SU-DHL-6 (cell line): ENCODE data around the gene ATN1.

Source experiments
- EZH2phosphoT487 ChIP-seq: fragments of 200-600 bp; sonication (generic), shearing (Covaris generic); conservative IDR thresholded peaks from 2 replicates; pipeline ENCODE4 v1.6.1; 2018; ENCODE audit warnings: mild to moderate bottlenecking, antibody characterized with exemption, low read length, moderate library complexity, mixed read lengths
- TF ChIP-seq, protein P1 (sequence below): fragments of 200-600 bp; sonication (generic); IDR thresholded peaks from one replicate; pipeline ENCODE4 v1.5.1; 2017; ENCODE audit warnings: antibody characterized with exemption, mild to moderate bottlenecking, low read length, moderate library complexity; ENCODE audit not compliant: insufficient read depth, poor library complexity, severe bottlenecking

DNA sequence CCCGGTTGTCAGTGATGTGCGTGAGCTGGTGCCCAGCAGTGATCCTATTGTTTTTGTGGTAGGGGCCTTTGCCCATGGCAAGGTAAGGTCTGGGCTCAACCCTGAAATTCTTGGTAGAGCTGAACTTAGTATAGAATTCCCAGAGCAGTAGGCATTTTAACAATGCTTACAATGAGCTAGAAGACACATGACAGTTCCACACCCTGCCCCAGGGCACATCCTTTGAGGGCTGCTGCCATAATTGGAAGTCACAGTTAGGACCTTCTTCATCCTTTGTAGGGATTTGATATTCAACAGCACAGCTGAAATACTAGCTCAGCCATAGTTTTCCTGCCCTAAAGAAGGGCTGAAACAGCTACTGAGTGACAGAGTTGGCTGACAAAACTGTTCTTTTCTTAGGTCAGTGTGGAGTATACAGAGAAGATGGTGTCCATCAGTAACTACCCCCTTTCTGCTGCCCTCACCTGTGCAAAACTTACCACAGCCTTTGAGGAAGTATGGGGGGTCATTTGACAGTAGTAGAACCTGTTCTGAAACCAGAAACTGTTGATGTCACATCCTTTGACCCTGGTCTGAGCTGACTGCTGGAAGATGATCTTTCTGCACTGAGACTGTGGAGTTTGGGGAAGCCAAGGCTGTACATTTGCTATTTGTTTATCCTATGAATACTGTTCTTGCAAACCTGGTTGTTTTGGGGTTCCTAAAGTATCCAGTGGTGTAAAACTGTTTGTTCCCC lies 47.7 kb downstream of the ATN1 start:
- TF ChIP-seq, protein P1, sequence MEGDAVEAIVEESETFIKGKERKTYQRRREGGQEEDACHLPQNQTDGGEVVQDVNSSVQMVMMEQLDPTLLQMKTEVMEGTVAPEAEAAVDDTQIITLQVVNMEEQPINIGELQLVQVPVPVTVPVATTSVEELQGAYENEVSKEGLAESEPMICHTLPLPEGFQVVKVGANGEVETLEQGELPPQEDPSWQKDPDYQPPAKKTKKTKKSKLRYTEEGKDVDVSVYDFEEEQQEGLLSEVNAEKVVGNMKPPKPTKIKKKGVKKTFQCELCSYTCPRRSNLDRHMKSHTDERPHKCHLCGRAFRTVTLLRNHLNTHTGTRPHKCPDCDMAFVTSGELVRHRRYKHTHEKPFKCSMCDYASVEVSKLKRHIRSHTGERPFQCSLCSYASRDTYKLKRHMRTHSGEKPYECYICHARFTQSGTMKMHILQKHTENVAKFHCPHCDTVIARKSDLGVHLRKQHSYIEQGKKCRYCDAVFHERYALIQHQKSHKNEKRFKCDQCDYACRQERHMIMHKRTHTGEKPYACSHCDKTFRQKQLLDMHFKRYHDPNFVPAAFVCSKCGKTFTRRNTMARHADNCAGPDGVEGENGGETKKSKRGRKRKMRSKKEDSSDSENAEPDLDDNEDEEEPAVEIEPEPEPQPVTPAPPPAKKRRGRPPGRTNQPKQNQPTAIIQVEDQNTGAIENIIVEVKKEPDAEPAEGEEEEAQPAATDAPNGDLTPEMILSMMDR, result no peak
- TF ChIP-seq EZH2phosphoT487, result no peak
